Measurements from ENCODE around the gene YY1.

YY1 gene

GRCh38 chr14:100291305-100292075 lies 52.5 kb downstream of the YY1 start:
- no peaks in the 10 kb centered on the region for H3K9me3 ChIP-seq (ENCODE audit: insufficient read depth, low read length, severe bottlenecking)
- no peak overlapping the region for H2AFZ ChIP-seq (ENCODE audit: low read depth, low read length)
- H3K27me3 ChIP-seq (ENCODE audit: insufficient read depth, low read length, poor library complexity), result no peaks in the 10 kb centered on the region
- DNase-seq, result no peak
- peaks cover 22% of the 10 kb centered on the region for H3K79me2 ChIP-seq (ENCODE audit: insufficient read depth, low read length)
- H3K4me1 ChIP-seq (ENCODE audit: insufficient read depth, low read length), result no peaks in the 10 kb centered on the region
- TF ChIP-seq EZH2 (IDR thresholded peaks at IDR 0.05; ENCODE audit: borderline replicate concordance, low read depth, low read length, severe bottlenecking), result no peak
- TF ChIP-seq CTCF (IDR thresholded peaks at IDR 0.05; ENCODE audit: borderline replicate concordance, extremely low read depth, low read length, poor library complexity, severe bottlenecking), result no peak
- H3K27ac ChIP-seq (ENCODE audit: low read length), result no peak overlapping the region
- no peak for ATAC-seq (ENCODE audit: insufficient read depth, low read depth)
- no peak overlapping the region for H3K4me3 ChIP-seq (ENCODE audit: low read depth in 1 of 2, low read length in 2 of 2)
- peaks cover 65% of the 10 kb centered on the region for H4K20me1 ChIP-seq (ENCODE audit: insufficient read depth, low read length)
- no peak overlapping the region for H3K4me2 ChIP-seq (ENCODE audit: insufficient read depth, low read length)
- no peak overlapping the region for H3K9ac ChIP-seq (ENCODE audit: low read depth, low read length)
- H3K36me3 ChIP-seq (ENCODE audit: insufficient read depth, low read length), result peaks cover 68% of the 10 kb centered on the region

GRCh38 chr14:100292301-100292775 lies 53.4 kb downstream of the YY1 start:
- no peak overlapping the region for H3K4me3 ChIP-seq (ENCODE audit: low read depth in 1 of 2, low read length in 2 of 2)
- no peak overlapping the region for H3K9ac ChIP-seq (ENCODE audit: low read depth, low read length)
- peaks cover 76% of the 10 kb centered on the region for H3K36me3 ChIP-seq (ENCODE audit: insufficient read depth, low read length)
- TF ChIP-seq EZH2 (IDR thresholded peaks at IDR 0.05; ENCODE audit: borderline replicate concordance, low read depth, low read length, severe bottlenecking), result no peak
- no peak for TF ChIP-seq CTCF (IDR thresholded peaks at IDR 0.05; ENCODE audit: borderline replicate concordance, extremely low read depth, low read length, poor library complexity, severe bottlenecking)
- H3K79me2 ChIP-seq (ENCODE audit: insufficient read depth, low read length), result peaks cover 20% of the 10 kb centered on the region
- H4K20me1 ChIP-seq (ENCODE audit: insufficient read depth, low read length), result peaks cover 63% of the 10 kb centered on the region
- no peak overlapping the region for H2AFZ ChIP-seq (ENCODE audit: low read depth, low read length)
- H3K27ac ChIP-seq (ENCODE audit: low read length), result no peak overlapping the region
- no peak for ATAC-seq (ENCODE audit: insufficient read depth, low read depth)
- no peaks in the 10 kb centered on the region for H3K9me3 ChIP-seq (ENCODE audit: insufficient read depth, low read length, severe bottlenecking)
- H3K4me2 ChIP-seq (ENCODE audit: insufficient read depth, low read length), result no peak overlapping the region
- H3K4me1 ChIP-seq (ENCODE audit: insufficient read depth, low read length), result no peaks in the 10 kb centered on the region
- H3K27me3 ChIP-seq (ENCODE audit: insufficient read depth, low read length, poor library complexity), result no peaks in the 10 kb centered on the region
- DNase-seq, result no peak

GRCh38 chr14:100292776-100293461 lies 54.0 kb downstream of the YY1 start:
- no peak overlapping the region for H3K27ac ChIP-seq (ENCODE audit: low read length)

More at GRCh38 chr14:100292776-100293461, 54.0 kb downstream of the YY1 start:
- DNase-seq (no peak), ATAC-seq (ENCODE audit: insufficient read depth, low read depth) (no peak)
- no peaks in the 10 kb centered on the region for H3K4me1 ChIP-seq (ENCODE audit: insufficient read depth, low read length)
- peaks cover 66% of the 10 kb centered on the region for H4K20me1 ChIP-seq (ENCODE audit: insufficient read depth, low read length)
- H2AFZ ChIP-seq (ENCODE audit: low read depth, low read length), result no peak overlapping the region
- no peaks in the 10 kb centered on the region for H3K27me3 ChIP-seq (ENCODE audit: insufficient read depth, low read length, poor library complexity)
- H3K4me3 ChIP-seq (ENCODE audit: low read depth in 1 of 2, low read length in 2 of 2), result no peak overlapping the region
- H3K36me3 ChIP-seq (ENCODE audit: insufficient read depth, low read length), result peaks cover 82% of the 10 kb centered on the region
- H3K9me3 ChIP-seq (ENCODE audit: insufficient read depth, low read length, severe bottlenecking), result no peaks in the 10 kb centered on the region
- peaks cover 22% of the 10 kb centered on the region for H3K79me2 ChIP-seq (ENCODE audit: insufficient read depth, low read length)
- TF ChIP-seq CTCF (IDR thresholded peaks at IDR 0.05; ENCODE audit: borderline replicate concordance, extremely low read depth, low read length, poor library complexity, severe bottlenecking), result no peak
- no peak for TF ChIP-seq EZH2 (IDR thresholded peaks at IDR 0.05; ENCODE audit: borderline replicate concordance, low read depth, low read length, severe bottlenecking)
- no peak overlapping the region for H3K4me2 ChIP-seq (ENCODE audit: insufficient read depth, low read length)
- no peak overlapping the region for H3K9ac ChIP-seq (ENCODE audit: low read depth, low read length)
